Esophagus muscularis mucosa (tissue), 3 donors: Measurements from ENCODE around the gene CHRNA1.

Source experiments
- EP300 ChIP-seq: sonication (generic); formaldehyde crosslinking; IDR thresholded peaks from one replicate; pipeline ENCODE4 v1.6.1; 2017; ENCODE audit warnings: antibody characterized with exemption
- TF ChIP-seq, protein P1 (sequence below), 3 experiments: fragments of 200-600 bp in 2 of 3; fragments of 450-650 bp in 1 of 3; sonication (generic) in 2 of 3; IDR thresholded peaks; one replicate each; pipeline ENCODE4 v1.5.1; 2017 to 2019; ENCODE audit warnings: antibody characterized with exemption in 3 of 3, mild to moderate bottlenecking in 2 of 3, moderate library complexity in 1 of 3

DNA sequence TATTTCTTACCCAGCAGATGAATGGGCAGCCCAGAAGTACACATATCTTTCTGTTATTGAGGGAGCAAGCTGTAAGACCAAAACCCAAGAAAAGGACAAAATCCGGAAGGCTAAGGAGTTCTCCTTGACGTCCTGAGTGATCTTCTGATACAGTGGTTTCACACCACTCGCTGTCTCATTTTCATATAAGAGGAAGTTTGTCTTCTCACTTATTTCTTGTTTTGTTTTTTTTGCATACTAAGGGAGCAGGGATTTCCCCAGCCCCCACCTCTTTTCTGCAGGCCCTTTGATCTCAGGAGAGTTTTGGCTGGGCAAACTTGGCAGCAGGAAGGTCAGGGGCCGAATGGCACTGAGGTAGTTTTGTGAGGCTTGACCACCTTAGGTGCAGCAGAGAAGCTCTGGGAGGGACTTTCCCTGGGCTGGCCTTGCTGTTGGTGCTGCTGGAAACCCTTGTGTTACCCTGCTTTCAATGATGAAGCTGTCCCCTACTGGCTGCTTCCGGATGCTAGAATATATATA lies 13.3 kb downstream of the CHRNA1 start:
- TF ChIP-seq, protein P1, sequence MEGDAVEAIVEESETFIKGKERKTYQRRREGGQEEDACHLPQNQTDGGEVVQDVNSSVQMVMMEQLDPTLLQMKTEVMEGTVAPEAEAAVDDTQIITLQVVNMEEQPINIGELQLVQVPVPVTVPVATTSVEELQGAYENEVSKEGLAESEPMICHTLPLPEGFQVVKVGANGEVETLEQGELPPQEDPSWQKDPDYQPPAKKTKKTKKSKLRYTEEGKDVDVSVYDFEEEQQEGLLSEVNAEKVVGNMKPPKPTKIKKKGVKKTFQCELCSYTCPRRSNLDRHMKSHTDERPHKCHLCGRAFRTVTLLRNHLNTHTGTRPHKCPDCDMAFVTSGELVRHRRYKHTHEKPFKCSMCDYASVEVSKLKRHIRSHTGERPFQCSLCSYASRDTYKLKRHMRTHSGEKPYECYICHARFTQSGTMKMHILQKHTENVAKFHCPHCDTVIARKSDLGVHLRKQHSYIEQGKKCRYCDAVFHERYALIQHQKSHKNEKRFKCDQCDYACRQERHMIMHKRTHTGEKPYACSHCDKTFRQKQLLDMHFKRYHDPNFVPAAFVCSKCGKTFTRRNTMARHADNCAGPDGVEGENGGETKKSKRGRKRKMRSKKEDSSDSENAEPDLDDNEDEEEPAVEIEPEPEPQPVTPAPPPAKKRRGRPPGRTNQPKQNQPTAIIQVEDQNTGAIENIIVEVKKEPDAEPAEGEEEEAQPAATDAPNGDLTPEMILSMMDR (IDR thresholded peaks at IDR 0.05): no peak
- TF ChIP-seq EP300: no peak
